ENCODE data around the gene ACSL1.
"Not testable (repeated sequence)": the region's sequence is repeated elsewhere in the genome, so short reads cannot be mapped to it uniquely, and the experiment has no call there.

The ACSL1 gene

GRCh38 chr4:184839075-184839399 is 13.3 kb upstream of the ACSL1 start:
- H3K4me3 ChIP-seq (ENCODE audit: low read depth, low read length); H2AFZ ChIP-seq (ENCODE audit: low read length, unreplicated experiment); H3K27ac ChIP-seq (ENCODE audit: low read depth, low read length); H3K36me3 ChIP-seq (ENCODE audit: insufficient read depth, low read length); H3K79me2 ChIP-seq (ENCODE audit: control insufficient read depth, insufficient read depth, low read length, unreplicated experiment); H3K4me1 ChIP-seq (ENCODE audit: control insufficient read depth, insufficient read depth, low read length, unreplicated experiment): not testable (repeated sequence)
- H3K27me3 ChIP-seq (ENCODE audit: insufficient read depth, low read length) = peaks cover 23% of the 10 kb centered on the region

- H3K79me2 ChIP-seq (ENCODE audit: control insufficient read depth, insufficient read depth, low read length, unreplicated experiment) = no peaks in the 10 kb centered on the region
- H3K4me3 ChIP-seq (ENCODE audit: low read depth, low read length) = no peak overlapping the region
- no peak overlapping the region for H3K27ac ChIP-seq (ENCODE audit: low read depth, low read length)
- no peaks in the 10 kb centered on the region for H3K4me1 ChIP-seq (ENCODE audit: control insufficient read depth, insufficient read depth, low read length, unreplicated experiment)
- no peaks in the 10 kb centered on the region for H3K36me3 ChIP-seq (ENCODE audit: insufficient read depth, low read length)
- peaks cover 18% of the 10 kb centered on the region for H3K27me3 ChIP-seq (ENCODE audit: insufficient read depth, low read length)
- H2AFZ ChIP-seq (ENCODE audit: low read length, unreplicated experiment) = no peak overlapping the region
Measured at GRCh38 chr4:184838249-184839074, 12.7 kb upstream of the ACSL1 start.

- H3K79me2 ChIP-seq (ENCODE audit: control insufficient read depth, insufficient read depth, low read length, unreplicated experiment) = no peaks in the 10 kb centered on the region
- H3K4me1 ChIP-seq (ENCODE audit: control insufficient read depth, insufficient read depth, low read length, unreplicated experiment) = no peaks in the 10 kb centered on the region
- no peak overlapping the region for H3K4me3 ChIP-seq (ENCODE audit: low read depth, low read length)
- H3K27me3 ChIP-seq (ENCODE audit: insufficient read depth, low read length) = 0 out of 2 replicates have a peak, but pooled peaks cover 2% of the 10 kb centered on the region
- no peak overlapping the region for H2AFZ ChIP-seq (ENCODE audit: low read length, unreplicated experiment)
- no peak overlapping the region for H3K27ac ChIP-seq (ENCODE audit: low read depth, low read length)
- H3K36me3 ChIP-seq (ENCODE audit: insufficient read depth, low read length) = no peaks in the 10 kb centered on the region
Measured at GRCh38 chr4:184836613-184837012, 10.8 kb upstream of the ACSL1 start.

- no peaks in the 10 kb centered on the region for H3K79me2 ChIP-seq (ENCODE audit: control insufficient read depth, insufficient read depth, low read length, unreplicated experiment)
- H2AFZ ChIP-seq (ENCODE audit: low read length, unreplicated experiment) = no peak overlapping the region
- H3K27me3 ChIP-seq (ENCODE audit: insufficient read depth, low read length) = no peaks in the 10 kb centered on the region
- no peaks in the 10 kb centered on the region for H3K4me1 ChIP-seq (ENCODE audit: control insufficient read depth, insufficient read depth, low read length, unreplicated experiment)
- H3K4me3 ChIP-seq (ENCODE audit: low read depth, low read length) = no peak overlapping the region
- H3K36me3 ChIP-seq (ENCODE audit: insufficient read depth, low read length) = no peaks in the 10 kb centered on the region
- H3K27ac ChIP-seq (ENCODE audit: low read depth, low read length) = no peak overlapping the region
Measured at GRCh38 chr4:184833046-184833838, 7.5 kb upstream of the ACSL1 start.

GRCh38 chr4:184831153-184831552 is 5.4 kb upstream of the ACSL1 start:
- Histone ChIP-seq H2AFZ (ENCODE audit: low read length, unreplicated experiment) (no peak overlapping the region), H3K79me2 (ENCODE audit: control insufficient read depth, insufficient read depth, low read length, unreplicated experiment) (no peaks in the 10 kb centered on the region), H3K27ac (ENCODE audit: low read depth, low read length) (no peak overlapping the region), H3K4me1 (ENCODE audit: control insufficient read depth, insufficient read depth, low read length, unreplicated experiment) (no peaks in the 10 kb centered on the region), H3K36me3 (ENCODE audit: insufficient read depth, low read length) (no peaks in the 10 kb centered on the region), H3K4me3 (ENCODE audit: low read depth, low read length) (no peak overlapping the region), H3K27me3 (ENCODE audit: insufficient read depth, low read length) (no peaks in the 10 kb centered on the region)

GRCh38 chr4:184826691-184827270 is 1.0 kb upstream of the ACSL1 start:
- H3K4me1 ChIP-seq (ENCODE audit: control insufficient read depth, insufficient read depth, low read length, unreplicated experiment) = peaks cover 8% of the 10 kb centered on the region
- H3K4me3 ChIP-seq (ENCODE audit: low read depth, low read length) = peak overlapping the region; percentile 87
- H2AFZ ChIP-seq (ENCODE audit: low read length, unreplicated experiment) = peak overlapping the region; percentile 92
- H3K27me3 ChIP-seq (ENCODE audit: insufficient read depth, low read length) = no peaks in the 10 kb centered on the region
- H3K36me3 ChIP-seq (ENCODE audit: insufficient read depth, low read length) = no peaks in the 10 kb centered on the region
- H3K79me2 ChIP-seq (ENCODE audit: control insufficient read depth, insufficient read depth, low read length, unreplicated experiment) = peaks cover 35% of the 10 kb centered on the region
- no peak overlapping the region for H3K27ac ChIP-seq (ENCODE audit: low read depth, low read length)

- Histone ChIP-seq H3K79me2 (ENCODE audit: control insufficient read depth, insufficient read depth, low read length, unreplicated experiment) (peaks cover 43% of the 10 kb centered on the region), H3K27ac (ENCODE audit: low read depth, low read length) (no peak overlapping the region; the same call in 1 of the 2 replicates), H2AFZ (ENCODE audit: low read length, unreplicated experiment) (peak overlapping the region; percentile 76), H3K36me3 (ENCODE audit: insufficient read depth, low read length) (no peaks in the 10 kb centered on the region), H3K4me3 (ENCODE audit: low read depth, low read length) (peak overlapping the region; percentile 87), H3K27me3 (ENCODE audit: insufficient read depth, low read length) (no peaks in the 10 kb centered on the region), H3K4me1 (ENCODE audit: control insufficient read depth, insufficient read depth, low read length, unreplicated experiment) (peaks cover 8% of the 10 kb centered on the region)
Measured at GRCh38 chr4:184825141-184825895, 450 bp downstream of the ACSL1 start.

GRCh38 chr4:184824776-184825084 is 1.0 kb downstream of the ACSL1 start:
- Histone ChIP-seq H3K36me3 (ENCODE audit: insufficient read depth, low read length) (no peaks in the 10 kb centered on the region), H3K27me3 (ENCODE audit: insufficient read depth, low read length) (no peaks in the 10 kb centered on the region), H3K79me2 (ENCODE audit: control insufficient read depth, insufficient read depth, low read length, unreplicated experiment) (peaks cover 49% of the 10 kb centered on the region), H2AFZ (ENCODE audit: low read length, unreplicated experiment) (peak overlapping the region; percentile 76), H3K4me3 (ENCODE audit: low read depth, low read length) (peak overlapping the region; percentile 87), H3K4me1 (ENCODE audit: control insufficient read depth, insufficient read depth, low read length, unreplicated experiment) (peaks cover 8% of the 10 kb centered on the region), H3K27ac (ENCODE audit: low read depth, low read length) (peak overlapping the region; percentile 12; the same call in 1 of the 2 replicates)

GRCh38 chr4:184824081-184824775 is 1.5 kb downstream of the ACSL1 start:
- Histone ChIP-seq H3K79me2 (ENCODE audit: control insufficient read depth, insufficient read depth, low read length, unreplicated experiment) (peaks cover 54% of the 10 kb centered on the region), H3K4me3 (ENCODE audit: low read depth, low read length) (peak overlapping the region; percentile 87), H3K27me3 (ENCODE audit: insufficient read depth, low read length) (no peaks in the 10 kb centered on the region), H2AFZ (ENCODE audit: low read length, unreplicated experiment) (peak overlapping the region; percentile 76), H3K27ac (ENCODE audit: low read depth, low read length) (0 out of 2 replicates have a peak overlapping the region, but pooled peaks have one; percentile 12), H3K36me3 (ENCODE audit: insufficient read depth, low read length) (no peaks in the 10 kb centered on the region), H3K4me1 (ENCODE audit: control insufficient read depth, insufficient read depth, low read length, unreplicated experiment) (peaks cover 8% of the 10 kb centered on the region)

GRCh38 chr4:184823014-184823413 is 2.8 kb downstream of the ACSL1 start:
- H2AFZ ChIP-seq (ENCODE audit: low read length, unreplicated experiment) = no peak overlapping the region
- peaks cover 60% of the 10 kb centered on the region for H3K79me2 ChIP-seq (ENCODE audit: control insufficient read depth, insufficient read depth, low read length, unreplicated experiment)
- H3K4me1 ChIP-seq (ENCODE audit: control insufficient read depth, insufficient read depth, low read length, unreplicated experiment) = peaks cover 13% of the 10 kb centered on the region
- no peaks in the 10 kb centered on the region for H3K36me3 ChIP-seq (ENCODE audit: insufficient read depth, low read length)
- H3K27me3 ChIP-seq (ENCODE audit: insufficient read depth, low read length) = no peaks in the 10 kb centered on the region
- no peak overlapping the region; the same call in 1 of the 2 replicates for H3K4me3 ChIP-seq (ENCODE audit: low read depth, low read length)
- no peak overlapping the region for H3K27ac ChIP-seq (ENCODE audit: low read depth, low read length)

All from ACC112 (cell line).